ENCODE results near the gene RAP2A.

The RAP2A gene

GRCh38 chr13:97456047-97456446 lies 22.1 kb downstream of the RAP2A start:
- FAIRE-seq, result no peak

DNA sequence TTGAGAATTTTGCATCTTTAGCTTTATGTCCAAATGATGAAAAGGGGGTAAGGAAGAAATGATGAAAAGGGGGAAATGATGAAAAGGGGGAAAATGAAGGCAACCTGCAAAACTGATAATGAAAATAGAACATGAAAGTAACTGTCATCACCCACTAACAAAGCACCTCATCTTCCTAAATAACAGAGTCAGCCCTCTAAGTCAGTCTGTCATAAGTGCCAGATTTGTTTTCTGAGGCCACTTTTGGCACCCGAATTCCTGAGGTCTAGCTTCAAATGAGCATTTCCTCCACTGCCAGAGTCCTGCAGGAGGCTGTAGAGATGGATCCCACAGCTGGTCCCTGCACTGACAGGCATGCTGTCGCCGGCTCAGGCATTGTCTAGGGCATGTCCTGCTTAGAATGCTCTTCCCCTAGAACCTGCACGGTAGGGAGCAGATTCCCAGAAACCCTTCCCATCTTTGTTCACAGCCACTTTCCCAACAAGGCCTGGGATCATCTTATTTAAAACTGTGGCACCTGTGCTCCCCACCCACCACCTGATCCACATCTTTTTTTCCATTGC lies 25.3 kb downstream of the RAP2A start:
- no peak for FAIRE-seq

- no peak for FAIRE-seq
These were observed 26.2 kb downstream of the RAP2A start for GRCh38 chr13:97460004-97460775.

- FAIRE-seq, result no peak
These were observed 26.9 kb downstream of the RAP2A start for GRCh38 chr13:97460853-97461252.

- FAIRE-seq, result no peak
These were observed 30.6 kb downstream of the RAP2A start for GRCh38 chr13:97464561-97464960.

DNA sequence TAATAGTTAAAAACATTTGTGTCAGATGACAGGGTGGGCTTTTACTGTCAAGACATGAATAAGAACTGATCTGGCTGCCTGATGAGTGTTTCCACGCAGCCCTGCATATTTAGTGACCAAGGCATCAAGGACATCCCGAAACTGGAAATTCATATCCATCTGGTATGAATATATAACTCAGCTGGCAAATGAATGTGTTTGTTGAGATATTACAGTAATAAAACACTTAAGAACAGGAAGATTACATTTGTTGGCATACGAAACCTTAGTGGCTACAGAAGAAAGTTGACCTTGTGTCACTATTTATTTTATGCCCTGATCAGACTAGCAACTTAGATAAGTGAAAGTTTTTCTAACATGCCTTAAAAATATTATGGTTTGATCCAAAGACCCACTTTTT lies 32.8 kb downstream of the RAP2A start:
- FAIRE-seq, result peak; percentile 5

- no peak for FAIRE-seq
These were observed 34.4 kb downstream of the RAP2A start for GRCh38 chr13:97468331-97468730.

DNA sequence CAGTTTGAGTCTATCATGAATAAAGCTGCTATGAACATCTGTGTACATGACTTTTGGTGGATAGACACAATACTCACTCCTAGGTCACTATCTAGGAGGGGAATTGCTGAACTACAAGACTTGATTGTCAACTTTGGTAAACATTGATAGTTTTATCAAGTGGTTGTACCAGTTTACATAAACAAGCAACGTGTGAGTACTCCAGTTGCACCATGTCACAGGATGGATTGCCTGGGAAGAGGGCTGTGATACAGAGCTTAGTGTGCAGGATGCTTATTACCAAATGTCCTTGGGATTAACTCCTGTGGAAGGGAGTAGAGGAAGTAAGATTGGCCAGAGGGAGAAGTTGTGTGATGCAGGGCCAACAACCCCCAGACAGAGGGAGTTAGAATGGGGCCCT lies 37.7 kb downstream of the RAP2A start:
- no peak for FAIRE-seq

DNA sequence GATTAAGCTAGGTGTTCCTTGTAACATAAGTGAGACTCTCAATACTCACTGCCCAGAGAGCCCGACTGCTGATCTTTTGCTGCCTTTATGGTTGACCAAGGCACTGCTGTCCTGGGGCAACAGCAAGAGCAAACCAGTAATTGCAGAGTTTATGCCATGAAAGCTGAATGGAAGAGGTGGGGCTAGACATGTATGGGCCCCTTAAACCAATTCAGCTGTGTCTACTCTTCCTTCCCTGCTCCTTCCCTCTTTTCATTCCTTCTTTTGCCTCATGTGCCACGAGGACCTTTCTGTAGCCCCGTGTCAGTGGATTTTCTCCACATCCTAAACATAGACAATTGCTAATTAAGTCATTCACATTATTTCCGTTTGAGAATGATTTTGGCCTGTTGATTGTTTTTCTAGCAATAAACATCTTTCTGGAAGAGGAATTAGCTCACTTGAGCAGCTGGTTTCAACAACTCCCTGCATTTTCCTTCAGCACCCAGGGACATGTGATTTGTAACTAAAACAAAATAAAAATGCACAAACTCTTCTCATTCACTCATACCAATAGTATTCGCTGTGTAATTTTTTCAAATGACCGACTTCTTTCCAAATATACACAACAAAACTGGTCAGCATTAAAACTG lies 40.5 kb downstream of the RAP2A start:
- FAIRE-seq, result no peak

DNA sequence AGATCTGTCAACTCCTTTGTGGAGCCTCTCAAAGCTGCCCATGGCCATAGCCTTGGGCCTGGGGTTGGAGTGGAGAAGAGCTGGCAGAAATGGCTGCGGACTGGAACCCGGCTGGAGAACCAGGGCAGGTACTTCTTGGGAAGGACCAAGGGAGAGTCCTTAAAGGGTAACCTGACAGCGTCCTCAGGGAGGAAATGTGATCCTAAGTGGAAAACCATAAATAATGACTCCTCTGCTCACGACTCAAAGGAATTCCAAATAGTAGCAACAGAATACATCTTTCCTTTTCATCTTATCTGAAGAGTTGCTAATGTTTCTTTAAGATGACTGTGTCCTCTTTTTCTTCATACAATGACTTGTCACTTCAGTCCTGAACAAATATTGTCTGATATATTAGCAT lies 41.0 kb downstream of the RAP2A start:
- FAIRE-seq, result no peak

GRCh38 chr13:97477844-97478243 lies 43.9 kb downstream of the RAP2A start:
- FAIRE-seq, result no peak

DNA sequence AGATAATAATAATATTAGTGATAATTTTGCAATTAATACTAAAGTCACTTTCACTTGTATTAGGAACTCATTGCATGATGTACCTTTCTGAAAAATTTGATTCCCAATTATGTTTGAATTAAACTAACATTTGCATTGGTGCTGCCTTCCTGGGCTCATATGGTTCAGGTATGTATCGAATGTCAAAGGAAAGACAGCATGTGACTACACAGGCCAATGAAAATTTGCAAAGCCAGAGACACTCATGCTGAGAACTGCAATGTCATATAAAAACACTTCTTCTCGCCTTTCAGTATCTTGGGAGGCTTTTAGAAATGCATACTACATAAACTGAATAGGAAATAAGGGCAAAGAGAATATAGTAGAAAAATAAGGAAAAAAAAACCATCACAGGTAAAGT lies 44.3 kb downstream of the RAP2A start:
- no peak for FAIRE-seq

DNA sequence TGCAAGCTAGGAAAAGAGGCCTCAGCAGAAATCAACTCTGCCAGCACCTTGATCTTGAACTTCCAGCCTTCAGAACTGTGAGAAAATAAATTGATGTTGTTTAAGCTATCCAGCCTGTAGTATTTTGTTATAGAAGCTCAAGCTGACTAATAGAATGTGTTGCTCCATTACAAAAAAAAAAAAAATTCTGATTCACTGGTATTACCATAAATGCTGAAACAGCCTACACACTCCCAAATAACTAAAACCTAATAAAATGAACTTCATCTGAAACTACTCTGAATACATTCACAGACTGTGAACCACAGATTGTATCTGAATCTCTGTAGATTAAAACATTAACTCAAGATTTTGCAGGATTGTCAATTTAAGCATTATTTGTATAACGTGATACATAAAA lies 49.5 kb downstream of the RAP2A start:
- FAIRE-seq, result no peak

GRCh38 chr13:97484301-97484700 lies 50.3 kb downstream of the RAP2A start:
- FAIRE-seq, result no peak

DNA sequence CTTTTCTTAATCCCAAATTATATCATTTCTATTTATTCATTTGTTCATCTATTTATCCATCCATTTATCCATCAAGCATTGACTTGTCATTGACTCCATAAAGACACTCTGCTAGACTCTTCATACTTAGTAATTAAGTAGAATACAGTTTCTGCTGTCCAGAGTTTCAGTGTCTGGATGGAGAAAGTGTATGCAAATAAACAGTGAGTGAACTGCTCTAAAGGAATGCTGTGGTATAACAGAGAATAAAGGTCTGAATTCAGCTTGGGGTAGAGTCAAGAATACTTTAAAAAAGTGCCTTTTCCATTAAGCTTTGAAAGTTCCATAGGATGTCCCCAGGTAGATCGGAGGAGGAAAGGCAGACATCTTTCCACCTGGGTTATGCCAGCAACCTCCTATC lies 51.4 kb downstream of the RAP2A start:
- FAIRE-seq, result no peak

DNA sequence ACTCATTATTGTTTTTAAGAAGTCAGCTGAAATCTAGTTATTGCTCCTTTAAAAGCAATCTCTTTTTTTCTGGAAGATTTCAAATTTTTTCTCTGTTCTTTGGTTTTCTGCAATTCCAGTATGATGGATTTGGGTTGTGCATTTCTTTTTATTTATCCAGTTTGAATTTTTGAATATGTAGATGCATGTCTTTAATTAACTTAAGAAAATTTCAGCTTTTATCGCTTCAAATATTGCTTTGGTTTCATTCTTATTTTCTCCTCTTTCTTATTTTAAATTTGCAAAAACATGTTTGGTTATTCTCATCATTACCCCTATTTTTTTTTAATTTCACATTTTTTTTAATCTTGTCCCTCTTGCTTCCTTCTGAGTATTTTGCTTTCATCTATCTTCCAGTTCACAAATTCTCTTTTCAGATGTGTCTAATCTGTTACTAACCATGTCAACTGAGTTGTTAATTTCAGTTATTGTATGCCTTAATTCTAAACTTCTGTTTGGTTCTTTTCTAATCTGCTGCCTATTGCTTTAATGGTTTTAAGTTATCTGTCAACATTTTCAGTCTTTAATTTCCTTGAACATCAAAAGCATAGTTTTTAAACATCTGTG lies 56.8 kb downstream of the RAP2A start:
- FAIRE-seq, result peak; percentile 9

GRCh38 chr13:97491452-97491851 lies 57.5 kb downstream of the RAP2A start:
- no peak for FAIRE-seq

- FAIRE-seq, result no peak
These were observed 58.3 kb downstream of the RAP2A start for GRCh38 chr13:97492257-97492656.

GRCh38 chr13:97492684-97493371 lies 58.9 kb downstream of the RAP2A start:
- no peak for FAIRE-seq

GRCh38 chr13:97493456-97493855 lies 59.5 kb downstream of the RAP2A start:
- no peak for FAIRE-seq

DNA sequence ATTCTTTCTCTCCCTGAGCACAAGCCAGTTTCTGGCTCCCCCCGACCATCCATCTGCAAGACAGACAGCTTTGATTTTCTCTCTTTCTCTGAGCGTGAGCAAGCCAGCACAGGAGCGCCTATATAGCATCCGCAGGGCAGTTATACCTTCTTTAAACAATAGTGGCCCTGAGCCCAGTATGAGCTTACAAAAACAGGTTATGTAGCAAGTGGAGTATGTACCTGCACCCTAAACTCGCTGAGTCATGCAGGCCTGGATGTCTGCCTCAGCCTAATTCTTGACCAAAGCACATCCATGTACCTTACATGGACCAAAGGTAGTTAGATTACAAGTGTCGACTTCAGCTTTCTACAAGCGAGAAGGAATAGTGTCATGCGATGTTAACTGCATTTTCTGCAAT lies 61.7 kb downstream of the RAP2A start:
- FAIRE-seq, result no peak

DNA sequence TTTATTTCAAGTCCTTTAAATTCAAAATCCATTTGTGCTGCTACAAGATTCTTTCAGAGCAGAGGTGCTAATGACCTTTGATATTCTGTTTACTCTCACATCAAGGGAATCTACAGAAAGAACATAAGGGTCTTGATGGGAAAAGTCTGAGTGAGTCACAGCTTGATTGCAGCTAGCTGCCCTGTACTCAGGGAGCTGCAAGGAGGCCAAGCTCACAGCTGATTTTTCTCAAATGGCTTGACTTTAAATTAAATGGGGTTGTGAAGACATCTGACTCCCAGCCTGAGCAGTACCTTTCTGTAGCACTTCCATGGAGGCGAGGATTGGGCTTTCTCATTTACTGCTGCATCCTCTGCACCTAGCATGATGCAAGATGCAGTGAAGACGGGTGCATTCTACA lies 62.5 kb downstream of the RAP2A start:
- no peak for FAIRE-seq

- no peak for FAIRE-seq
These were observed 63.4 kb downstream of the RAP2A start for GRCh38 chr13:97497400-97497799.
